Testis (tissue), 3 donors: Measurements from ENCODE around the gene LIPT1. TPM values are rescaled to one million over a fixed set of nuclear protein-coding genes. Genes with fewer than 3 reads are reported as not detected.
"Not testable (repeated sequence)": the region's sequence is repeated elsewhere in the genome, so short reads cannot be mapped to it uniquely, and the experiment has no call there.

Source experiments
- DNase-seq: peaks from one replicate; pipeline ENCODE4 v3.0.0-alpha.2; 2019
- H3K27ac ChIP-seq, 2 donors: fragments of 200-600 bp; sonication (generic); one replicate each; pipeline ENCODE4 v1.5.1; 2019
- H3K27me3 ChIP-seq: fragments of 200-600 bp; sonication (generic); one replicate; pipeline ENCODE4 v1.5.1; 2019
- H3K36me3 ChIP-seq: fragments of 200-600 bp; sonication (generic); one replicate; pipeline ENCODE4 v1.5.1; 2017; ENCODE audit warnings: low read depth; ENCODE audit errors: missing control alignments
- H3K4me1 ChIP-seq: fragments of 200-600 bp; sonication (generic); one replicate; pipeline ENCODE4 v1.5.1; 2019
- H3K4me3 ChIP-seq, 2 donors: fragments of 200-600 bp; sonication (generic); one replicate each; pipeline ENCODE4 v1.5.1; 2017 to 2019
- H3K9me3 ChIP-seq: fragments of 200-600 bp; sonication (generic); one replicate; pipeline ENCODE4 v1.5.1; 2017
- CTCF ChIP-seq, 3 experiments: fragments of 450-650 bp in 2 of 3; fragments of 200-600 bp in 1 of 3; sonication (generic) in 1 of 3; IDR thresholded peaks; one replicate each; pipeline ENCODE4 v1.5.1; 2016 to 2019; ENCODE audit warnings: antibody characterized with exemption in 3 of 3, mild to moderate bottlenecking in 2 of 3, moderate library complexity in 1 of 3
- POLR2A ChIP-seq: fragments of 450-650 bp; IDR thresholded peaks from one replicate; pipeline ENCODE4 v1.6.1; 2017; ENCODE audit warnings: antibody characterized with exemption, mild to moderate bottlenecking, moderate library complexity
- WGBS, 2 donors: methylation state at CpG; one replicate each; pipeline ENCODE4 v1.1.5; 2018; 5-methylcytosine and 5-hydroxymethylcytosine counted together
- intact Hi-C: fragments of 100-400 bp; cut with DNase I; formaldehyde crosslinking; loops from one replicate; pipeline ENCODE4 v1.15.1; 2023; ENCODE audit warnings: low total_unique reads
- polyA plus RNA-seq: library from polyadenylated mRNA; stranded (reverse); fragments of 350-450 nt; fragmentation: Illumina TruSeq; extraction: RNeasy Lipid Tissue Mini Kit (QIAGEN cat#74804); gene quantifications from one replicate; pipeline ENCODE4 v1.2.3, GENCODE V29; 2014; ENCODE audit warnings: low read depth, low replicate concordance; ENCODE audit not compliant: insufficient read depth
- total RNA-seq, 2 donors: library from RNA; depleted of rRNA; stranded (reverse); fragments of >200 nt; gene quantifications; one replicate each; pipeline ENCODE4 v1.2.3, GENCODE V29; 2016

LIPT1 gene
- total and polyA plus RNA-seq, 3 donors from 2014 or later = 12.8 to 23.2 (median 14.1) TPM

GRCh38 chr2:99184811-99185210, 30.0 kb downstream of the LIPT1 start:
- intact Hi-C loops = loop anchor here (10.0 kb wide), 1 partner anchor 150 kb away; the partner anchor contains the start of genes EIF5B and TXNDC9
- H3K36me3 ChIP-seq = no peaks in the 10 kb centered on the region
- H3K27me3 ChIP-seq = no peaks in the 10 kb centered on the region
- no peak overlapping the region for H3K4me3 ChIP-seq
- no peak for DNase-seq
- WGBS, 2 donors = 95% methylated on average over 6 of the region's 6 CpGs
- peaks cover 12% of the 10 kb centered on the region for H3K4me1 ChIP-seq
- TF ChIP-seq POLR2A (no peak), CTCF (IDR thresholded peaks at IDR 0.05) (no peak)
- no peak overlapping the region for H3K27ac ChIP-seq
- no peaks in the 10 kb centered on the region for H3K9me3 ChIP-seq

- TF ChIP-seq POLR2A (no peak), CTCF (IDR thresholded peaks at IDR 0.05) (no peak)
- intact Hi-C loops = loop anchor here (10.0 kb wide), 1 partner anchor 148 kb away; the partner anchor contains the start of genes EIF5B and TXNDC9
- Histone ChIP-seq H3K4me3 (no peak overlapping the region), H3K27me3 (no peaks in the 10 kb centered on the region), H3K9me3 (no peaks in the 10 kb centered on the region), H3K4me1 (peaks cover 6% of the 10 kb centered on the region), H3K27ac (no peak overlapping the region), H3K36me3 (no peaks in the 10 kb centered on the region)
- no peak for DNase-seq
Observed at GRCh38 chr2:99187011-99187410, 32.2 kb downstream of the LIPT1 start.

- DNase-seq = no peak
- Histone ChIP-seq H3K4me1 (no peaks in the 10 kb centered on the region), H3K27ac (no peak overlapping the region), H3K9me3 (no peaks in the 10 kb centered on the region), H3K4me3 (no peak overlapping the region), H3K36me3 (no peaks in the 10 kb centered on the region), H3K27me3 (no peaks in the 10 kb centered on the region)
- intact Hi-C loops = loop anchor here (10.0 kb wide), 1 partner anchor 146 kb away; the partner anchor contains the start of genes EIF5B and TXNDC9
- TF ChIP-seq CTCF (IDR thresholded peaks at IDR 0.05) = no peak
- no peak for TF ChIP-seq POLR2A
- WGBS, 2 donors = 85 to 94% methylated on average over 3 of the region's 3 CpGs
Observed at GRCh38 chr2:99188357-99188756, 33.6 kb downstream of the LIPT1 start.

GRCh38 chr2:99190548-99190947, 35.8 kb downstream of the LIPT1 start:
- no peaks in the 10 kb centered on the region for H3K36me3 ChIP-seq
- no peak for TF ChIP-seq POLR2A
- TF ChIP-seq CTCF (IDR thresholded peaks at IDR 0.05) = no peak
- no peaks in the 10 kb centered on the region for H3K27me3 ChIP-seq
- no peak for DNase-seq
- H3K4me3 ChIP-seq = no peak overlapping the region
- H3K4me1 ChIP-seq = no peaks in the 10 kb centered on the region
- H3K27ac ChIP-seq = no peak overlapping the region
- intact Hi-C loops = no loop called here
- WGBS, 2 donors = 77 to 85% methylated on average over 1 of the region's 1 CpG
- H3K9me3 ChIP-seq = no peaks in the 10 kb centered on the region

- intact Hi-C loops, DNase-seq, H3K9me3 ChIP-seq, H3K27me3 ChIP-seq, H3K4me1 ChIP-seq, H3K36me3 ChIP-seq, H3K4me3 ChIP-seq, H3K27ac ChIP-seq: not testable (repeated sequence)
- WGBS, 2 donors = 96 to 100% methylated on average over 4 of the region's 4 CpGs
Observed at GRCh38 chr2:99192364-99192763, 37.6 kb downstream of the LIPT1 start.
